Endothelial cell of umbilical vein (primary cell): ENCODE measurements around the gene SUGCT. TPM values are rescaled to one million over a fixed set of nuclear protein-coding genes. Genes with fewer than 3 reads are reported as not detected.

Source experiments
- BruUV-seq: library from RNA; stranded (reverse); fragments of 400-500 nt; replicated peaks from 2 replicates; lab custom pipeline; 2021; lab: Mats Ljungman, UMichigan
- CTCF ChIA-PET: fragments of 300-600, 350-600 bp; sonication (Branson Sonifier 250); formaldehyde crosslinking; loops from one replicate; lab custom pipeline; 2021; ENCODE audit warnings: antibody characterized with exemption, inconsistent platforms; lab: Charles Lee
- POLR2A ChIA-PET: fragments of 300-600, 350-600 bp; sonication (Branson Sonifier 250); formaldehyde crosslinking; loops from one replicate; lab custom pipeline; 2021; ENCODE audit warnings: antibody characterized with exemption, inconsistent platforms; lab: Charles Lee
- DNase-seq: peaks from one replicate; pipeline ENCODE4 v3.0.0-alpha.2; 2011; ENCODE audit warnings: low read depth, low spot score
- FAIRE-seq: peaks from 2 replicates; lab custom pipeline; 2011; peaks lifted over from hg19 to GRCh38; lab: Jason Lieb, UNC
- H2AFZ ChIP-seq: 2 replicates; pipeline ENCODE4 v1.6.0; 2012; ENCODE audit warnings: low read depth, low read length, control low read depth, inconsistent platforms
- H3K27ac ChIP-seq: 2 replicates; pipeline ENCODE4 v1.5.1; 2011; ENCODE audit warnings: low read depth, mild to moderate bottlenecking, control low read depth, low read length, moderate library complexity; ENCODE audit not compliant: insufficient read depth
- H3K27me3 ChIP-seq, 2 experiments: 2 replicates each; pipeline versions ENCODE4 v1.6.0 to v1.6.1; 2011; ENCODE audit warnings: low read length in 2 of 2, mixed read lengths in 1 of 2; ENCODE audit not compliant: control insufficient read depth in 2 of 2, insufficient read depth in 2 of 2
- H3K36me3 ChIP-seq, 2 experiments: 2 replicates in 1 of 2; 3 replicates in 1 of 2; pipeline ENCODE4 v1.5.1; 2011; ENCODE audit warnings: low read length in 2 of 2, mild to moderate bottlenecking in 1 of 2, moderate library complexity in 1 of 2; ENCODE audit not compliant: control insufficient read depth in 2 of 2, insufficient read depth in 2 of 2; ENCODE audit errors: extremely low read depth in 1 of 2
- H3K4me1 ChIP-seq: 3 replicates; pipeline ENCODE4 v1.5.1; 2011; ENCODE audit warnings: mild to moderate bottlenecking, low read length; ENCODE audit not compliant: control insufficient read depth, insufficient read depth; ENCODE audit errors: extremely low read depth
- H3K4me2 ChIP-seq: 2 replicates; pipeline ENCODE4 v1.6.1; 2011; ENCODE audit warnings: low read length, control low read depth, mixed read lengths; ENCODE audit not compliant: insufficient read depth
- H3K4me3 ChIP-seq, 3 experiments: fragments of 200-600 bp in 1 of 3; sonication (generic), shearing (Covaris generic) in 1 of 3; replicated peaks in 1 of 3; 2 replicates each; pipeline ENCODE4 v1.5.1; 2011 to 2016; ENCODE audit warnings: control low read depth in 3 of 3, low read length in 3 of 3, mild to moderate bottlenecking in 2 of 3, inconsistent platforms in 1 of 3, low read depth in 1 of 3, moderate library complexity in 1 of 3; ENCODE audit not compliant: insufficient read depth in 1 of 3
- H3K79me2 ChIP-seq: 2 replicates; pipeline ENCODE4 v1.6.0; 2012; ENCODE audit warnings: low read length, inconsistent platforms; ENCODE audit not compliant: control insufficient read depth, insufficient read depth
- H3K9ac ChIP-seq: replicated peaks from 2 replicates; pipeline ENCODE3; 2011; ENCODE audit warnings: low read length, control low read depth; ENCODE audit not compliant: insufficient read depth; ENCODE audit errors: extremely low read depth
- H3K9me1 ChIP-seq: replicated peaks from 3 replicates; pipeline ENCODE4 v1.6.0; 2011; ENCODE audit warnings: mild to moderate bottlenecking, low read length; ENCODE audit not compliant: control insufficient read depth, insufficient read depth; ENCODE audit errors: extremely low read depth
- H3K9me3 ChIP-seq: replicated peaks from 2 replicates; pipeline ENCODE4 v1.5.1; 2012; ENCODE audit warnings: low read length, inconsistent platforms; ENCODE audit not compliant: control insufficient read depth, insufficient read depth
- H4K20me1 ChIP-seq: replicated peaks from 2 replicates; pipeline ENCODE3; 2011; ENCODE audit warnings: mild to moderate bottlenecking, low read length; ENCODE audit not compliant: control insufficient read depth, insufficient read depth; ENCODE audit errors: extremely low read depth
- CTCF ChIP-seq, 2 donors: IDR thresholded peaks; 1 replicate in 1 of 2; 2 replicates in 1 of 2; pipeline ENCODE4 v1.5.1; 2011; ENCODE audit warnings: low read length in 2 of 2, mild to moderate bottlenecking in 2 of 2, moderate library complexity in 2 of 2, control low read depth in 1 of 2, inconsistent platforms in 1 of 2, low read depth in 1 of 2; ENCODE audit not compliant: insufficient read depth in 1 of 2; ENCODE audit errors: extremely low read depth in 1 of 2
- EZH2 ChIP-seq: IDR thresholded peaks from 2 replicates; pipeline ENCODE4 v1.6.1; 2012; ENCODE audit warnings: borderline replicate concordance, low read depth, mild to moderate bottlenecking, moderate library complexity, low read length, inconsistent platforms; ENCODE audit not compliant: severe bottlenecking
- FOS ChIP-seq: IDR thresholded peaks from 2 replicates; pipeline ENCODE4 v1.6.1; 2011; ENCODE audit warnings: mild to moderate bottlenecking, low read length, moderate library complexity, borderline replicate concordance; ENCODE audit not compliant: insufficient read depth
- GATA2 ChIP-seq: IDR thresholded peaks from 2 replicates; pipeline ENCODE4 v1.7.0; 2011; ENCODE audit warnings: low read depth, mild to moderate bottlenecking, moderate library complexity, mixed read lengths, low read length; ENCODE audit not compliant: insufficient read length, insufficient read depth
- JUN ChIP-seq: IDR thresholded peaks from 2 replicates; pipeline ENCODE4 v1.6.1; 2011; ENCODE audit warnings: borderline replicate concordance, low read depth; ENCODE audit not compliant: insufficient read length, insufficient read depth
- MAX ChIP-seq: IDR thresholded peaks from 2 replicates; pipeline ENCODE4 v1.6.1; 2011; ENCODE audit not compliant: insufficient read depth, insufficient read length
- MYC ChIP-seq: IDR thresholded peaks from one replicate; pipeline ENCODE4 v1.6.1; 2011; ENCODE audit warnings: mild to moderate bottlenecking, low read depth, low read length
- POLR2A ChIP-seq: IDR thresholded peaks from 2 replicates; pipeline ENCODE4 v1.6.1; 2012; ENCODE audit warnings: low read depth, mild to moderate bottlenecking, control low read depth, low read length
- POLR2AphosphoS5 ChIP-seq: IDR thresholded peaks from 2 replicates; pipeline ENCODE4 v1.6.1; 2012; ENCODE audit warnings: low read depth, mild to moderate bottlenecking, control low read depth, low read length, moderate library complexity; ENCODE audit not compliant: insufficient read depth
- dilution Hi-C: fragments of 300-500 bp; cut with MboI; formaldehyde crosslinking; loops from one replicate; pipeline ENCODE4 v1.15.0; 2019; ENCODE audit warnings: low sequenced_read_pairs; ENCODE audit not compliant: extremely low pct_ligation_motif_present
- intact Hi-C: fragments of 100-400 bp; cut with micrococcal nuclease; formaldehyde crosslinking; loops from one replicate; pipeline ENCODE4 v1.10.0; 2022
- polyA plus RNA-seq, 4 experiments: library from polyadenylated mRNA; depleted of rRNA in 3 of 4; stranded (reverse) in 3 of 4; unstranded in 1 of 4; fragments of >200 nt; gene quantifications; 2 replicates each; pipeline versions ENCODE4 v1.2.1 to v1.2.3, GENCODE V29; 2011 to 2012; ENCODE audit warnings: missing spikeins in 1 of 4
- total RNA-seq: library from RNA; stranded (reverse); gene quantifications from 2 replicates; pipeline ENCODE4 v1.2.3, GENCODE V29; 2021

Gene SUGCT
- total and polyA plus RNA-seq, 2 donors (not counting 3 experiments of a cell fraction or from before 2014, with no cell fraction given) = 1.2 to 1.4 TPM

GRCh38 chr7:40572810-40573465 lies 438.1 kb downstream of the SUGCT start:
- DNase-seq = no peak
- Histone ChIP-seq H2AFZ (no peak overlapping the region), H3K9me3 (no peaks in the 10 kb centered on the region), H3K79me2 (no peaks in the 10 kb centered on the region), H3K4me3 (no peak overlapping the region), H3K36me3 (no peaks in the 10 kb centered on the region), H4K20me1 (no peaks in the 10 kb centered on the region), H3K4me1 (no peaks in the 10 kb centered on the region), H3K27me3 (no peaks in the 10 kb centered on the region), H3K9ac (no peak overlapping the region), H3K9me1 (no peaks in the 10 kb centered on the region), H3K4me2 (no peak overlapping the region), H3K27ac (no peak overlapping the region)
- TF ChIP-seq POLR2A (no peak), MYC (no peak), MAX (no peak), GATA2 (no peak), FOS (no peak), POLR2AphosphoS5 (no peak), EZH2 (no peak), CTCF (IDR thresholded peaks at IDR 0.05; ENCODE audit: extremely low read depth in 1 of 2, insufficient read depth in 1 of 2, low read depth in 1 of 2, low read length in 2 of 2) (no peak), JUN (no peak)
- CTCF ChIA-PET = interaction anchor here (0.8 to 1.6 kb wide), 3 partner anchors 10 to 30 kb away, joined by 3 to 4 read pairs (median 3); no protein-coding TSS in a partner anchor
- dilution Hi-C loops = no loop called here
- BruUV-seq = no TSS peak
- intact Hi-C loops = no loop called here
- POLR2A ChIA-PET = no interaction called here
- FAIRE-seq = no peak
